ENCODE results near the gene LYPD5. TPM values are rescaled to one million over a fixed set of nuclear protein-coding genes. Genes with fewer than 3 reads are reported as not detected.

Gene LYPD5
- total RNA-seq, 2 experiments from 2014 or later, result 0.40 to 0.58 TPM

DNA sequence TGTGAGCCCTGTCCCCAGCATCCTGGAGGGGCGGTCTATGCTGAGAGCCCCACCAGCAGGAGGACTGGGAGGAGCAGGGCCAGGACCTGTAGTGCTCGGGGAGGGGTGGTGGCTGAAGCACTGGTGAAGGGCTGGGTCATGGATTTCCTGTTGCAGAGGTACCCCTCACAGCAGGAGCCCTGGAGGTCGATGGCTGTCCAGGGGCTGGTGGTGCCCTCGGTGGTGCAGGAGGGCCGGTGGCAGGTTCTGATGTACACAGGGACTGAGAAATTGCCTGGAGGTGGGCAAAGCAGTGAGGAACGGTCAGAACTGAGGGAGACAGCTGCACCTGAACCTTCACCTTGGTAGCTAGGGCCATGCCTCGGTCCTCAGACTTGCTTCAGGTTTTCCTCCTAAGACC, 4.7 kb downstream of the LYPD5 start:
- ATAC-seq (no peak), DNase-seq (no peak)
- H3K9me3 Mint-ChIP-seq (ENCODE audit: low read depth), result no peaks in the 10 kb centered on the region
- peaks cover 8% of the 10 kb centered on the region for H3K4me1 Mint-ChIP-seq
- peaks cover 12% of the 10 kb centered on the region for H3K27me3 Mint-ChIP-seq
- CTCF ChIA-PET, result interaction anchor here (1.4 to 2.4 kb wide), 3 partner anchors 12 to 52 kb away, joined by 5 to 7 read pairs (median 6); no protein-coding TSS in a partner anchor
- H3K4me3 Mint-ChIP-seq, result peak overlapping the region; percentile 70
- H3K36me3 Mint-ChIP-seq, result no peaks in the 10 kb centered on the region
- no peak overlapping the region for H3K27ac Mint-ChIP-seq

DNA sequence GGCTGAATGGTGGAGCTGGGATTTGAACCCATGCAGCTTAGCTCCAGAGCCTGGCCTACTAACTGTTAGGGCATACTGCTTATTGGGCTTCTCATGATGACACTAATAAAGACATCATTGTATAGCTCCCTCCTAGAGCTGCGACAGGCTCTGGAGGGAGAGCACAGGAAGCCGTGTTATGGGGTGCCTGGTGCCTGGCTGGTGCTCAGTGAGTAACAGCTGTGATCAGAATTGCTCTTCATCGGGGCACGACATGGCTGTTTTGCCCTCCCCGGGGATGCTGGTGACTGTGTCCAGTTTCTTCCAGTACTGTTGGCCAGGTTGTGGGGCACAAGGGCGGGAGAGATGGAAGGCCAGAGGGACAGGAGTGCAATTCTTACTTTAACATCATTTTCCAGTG, 5.1 kb downstream of the LYPD5 start:
- Mint-ChIP-seq H3K4me3 (no peak overlapping the region), H3K27ac (no peak overlapping the region), H3K36me3 (no peaks in the 10 kb centered on the region), H3K27me3 (peaks cover 12% of the 10 kb centered on the region), H3K4me1 (peaks cover 8% of the 10 kb centered on the region), H3K9me3 (ENCODE audit: low read depth) (no peaks in the 10 kb centered on the region)
- DNase-seq (no peak), ATAC-seq (no peak)
- CTCF ChIA-PET, result interaction anchor here (0.7 to 2.4 kb wide), 4 partner anchors 12 to 52 kb away, joined by 4 to 7 read pairs (median 6); partner anchors contain the start of gene KCNN4

DNA sequence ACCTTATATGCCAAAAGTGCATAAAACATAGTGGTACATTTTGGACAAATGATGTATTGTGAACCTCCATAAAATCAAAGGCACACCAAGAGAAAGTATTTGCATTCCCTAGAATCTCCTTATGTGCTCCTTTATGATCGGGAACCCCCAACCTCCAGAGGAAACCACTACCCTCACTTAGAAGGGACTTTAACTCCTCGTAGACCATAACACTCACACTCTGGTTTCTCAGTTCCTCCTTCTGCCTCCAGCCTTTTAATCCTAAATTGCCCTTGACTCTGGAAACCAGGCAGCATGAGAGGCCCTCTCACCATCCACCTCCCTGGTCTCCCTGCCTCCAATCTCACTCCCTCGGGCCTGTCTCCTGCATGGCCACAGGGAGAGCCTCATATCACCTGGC, 11.7 kb downstream of the LYPD5 start:
- Mint-ChIP-seq H3K27ac (no peak overlapping the region), H3K9me3 (ENCODE audit: low read depth) (no peaks in the 10 kb centered on the region), H3K27me3 (peaks cover 14% of the 10 kb centered on the region), H3K4me3 (no peak overlapping the region), H3K36me3 (no peaks in the 10 kb centered on the region), H3K4me1 (no peaks in the 10 kb centered on the region)
- no peak for DNase-seq
- CTCF ChIA-PET, result interaction anchor here (1.5 kb wide), 1 partner anchor 45 kb away, joined by 5 read pairs; no protein-coding TSS in a partner anchor
- no peak for ATAC-seq

DNA sequence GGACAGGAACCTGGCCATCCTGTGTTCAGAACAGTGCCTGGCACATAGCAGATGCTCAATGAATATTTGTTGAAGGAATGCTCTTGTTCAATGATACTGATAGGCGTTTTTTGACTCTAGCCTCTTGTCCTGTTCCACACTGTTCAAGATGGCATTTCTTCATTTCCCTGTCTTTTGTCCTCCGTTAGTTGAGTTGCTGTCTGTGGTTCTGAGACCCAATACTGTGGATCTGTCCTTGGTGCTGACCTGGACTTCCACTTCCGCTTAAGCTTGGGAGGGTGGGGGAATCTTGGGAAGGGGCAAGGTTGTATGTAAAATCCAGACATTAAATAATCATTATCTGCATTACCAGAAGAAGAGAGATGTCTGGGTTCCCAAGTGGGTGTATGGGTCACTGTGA, 13.2 kb downstream of the LYPD5 start:
- DNase-seq (no peak), ATAC-seq (no peak)
- Mint-ChIP-seq H3K4me3 (no peak overlapping the region), H3K9me3 (ENCODE audit: low read depth) (no peaks in the 10 kb centered on the region), H3K36me3 (no peaks in the 10 kb centered on the region), H3K27ac (no peak overlapping the region), H3K4me1 (peaks cover 12% of the 10 kb centered on the region), H3K27me3 (peaks cover 14% of the 10 kb centered on the region)
- CTCF ChIA-PET, result interaction anchor here (1.5 to 3.0 kb wide), 2 partner anchors 43 to 44 kb away, joined by 5 to 19 read pairs; no protein-coding TSS in a partner anchor

DNA sequence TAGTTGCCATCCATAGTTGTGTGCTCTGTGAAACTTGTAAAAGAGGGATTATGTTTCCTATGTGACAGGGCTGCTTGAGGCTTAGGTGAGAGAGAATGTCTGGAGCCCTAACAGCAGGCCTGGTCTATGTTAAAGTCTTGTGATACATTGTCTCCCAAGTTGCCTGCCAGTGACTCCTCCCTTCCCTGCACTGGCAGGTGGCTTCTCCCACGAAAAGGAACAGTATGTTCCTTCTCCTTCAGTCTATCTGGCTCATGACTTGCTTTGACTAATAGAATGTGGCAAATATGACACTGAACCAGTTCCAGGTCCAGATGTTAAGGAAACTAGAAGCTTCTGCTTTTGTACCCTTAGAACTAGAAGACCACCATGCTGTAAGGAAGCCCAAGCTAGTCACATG, 15.6 kb downstream of the LYPD5 start:
- DNase-seq, result no peak
- peaks cover 3% of the 10 kb centered on the region for H3K36me3 Mint-ChIP-seq
- peaks cover 7% of the 10 kb centered on the region for H3K27me3 Mint-ChIP-seq
- H3K27ac Mint-ChIP-seq, result no peak overlapping the region
- H3K4me1 Mint-ChIP-seq, result peaks cover 34% of the 10 kb centered on the region
- H3K4me3 Mint-ChIP-seq, result no peak overlapping the region
- no peaks in the 10 kb centered on the region for H3K9me3 Mint-ChIP-seq (ENCODE audit: low read depth)
- no peak for ATAC-seq
- CTCF ChIA-PET, result interaction anchor here (0.7 to 3.0 kb wide), 6 partner anchors 21 to 88 kb away, joined by 3 to 19 read pairs (median 4); partner anchors contain the start of gene SMG9

DNA sequence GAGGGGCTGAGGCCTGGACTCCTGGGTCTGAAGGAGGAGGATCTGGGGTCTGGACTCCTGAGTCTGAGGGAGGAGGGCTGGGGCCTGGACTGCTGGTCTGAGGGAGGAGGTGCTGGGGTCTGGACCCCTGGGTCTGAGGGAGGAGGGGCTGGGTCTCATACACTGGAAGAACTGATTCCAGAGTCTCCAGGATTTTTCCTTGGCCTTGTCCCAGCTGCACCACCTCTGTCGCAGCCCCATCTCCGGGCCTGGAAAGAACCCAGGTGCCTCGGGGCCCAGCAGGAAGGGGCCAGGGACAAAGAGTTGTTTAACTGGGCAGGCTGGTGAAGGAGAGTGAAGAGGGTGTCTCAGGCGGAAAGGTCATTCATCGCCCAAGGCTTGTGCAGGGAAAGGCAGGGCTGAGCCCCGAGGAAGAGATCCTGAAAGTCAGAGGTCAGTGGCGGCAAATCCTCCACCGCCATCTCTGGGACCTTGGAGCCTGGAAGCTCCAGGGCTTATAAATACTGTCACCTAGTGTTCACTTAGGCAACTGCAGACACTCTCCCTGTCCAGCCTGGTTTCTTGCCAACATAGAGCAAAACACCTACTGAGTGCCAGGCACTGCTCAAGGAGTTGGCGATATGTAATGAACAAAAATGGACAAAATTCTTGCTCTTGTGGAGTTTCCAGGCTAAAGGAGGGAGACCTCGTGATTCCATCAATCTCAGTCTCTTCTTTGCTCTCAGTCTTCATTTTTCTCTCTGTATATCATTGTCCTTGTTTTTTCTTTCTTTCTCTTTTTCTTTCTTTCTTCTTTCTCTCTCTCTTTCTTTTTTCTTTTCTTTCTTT, 17.1 kb downstream of the LYPD5 start:
- ATAC-seq (peak; percentile 46), DNase-seq (peak; percentile 76)
- Mint-ChIP-seq H3K27ac (peak overlapping the region; percentile 87), H3K4me3 (peak overlapping the region; percentile 25), H3K36me3 (peaks cover 3% of the 10 kb centered on the region), H3K9me3 (ENCODE audit: low read depth) (no peaks in the 10 kb centered on the region), H3K4me1 (peaks cover 41% of the 10 kb centered on the region), H3K27me3 (peaks cover 7% of the 10 kb centered on the region)
- CTCF ChIA-PET, result interaction anchor here (0.6 to 2.3 kb wide), 21 partner anchors 12 to 338 kb away, joined by 3 to 68 read pairs (median 3); partner anchors contain the start of genes PLAUR and SMG9

DNA sequence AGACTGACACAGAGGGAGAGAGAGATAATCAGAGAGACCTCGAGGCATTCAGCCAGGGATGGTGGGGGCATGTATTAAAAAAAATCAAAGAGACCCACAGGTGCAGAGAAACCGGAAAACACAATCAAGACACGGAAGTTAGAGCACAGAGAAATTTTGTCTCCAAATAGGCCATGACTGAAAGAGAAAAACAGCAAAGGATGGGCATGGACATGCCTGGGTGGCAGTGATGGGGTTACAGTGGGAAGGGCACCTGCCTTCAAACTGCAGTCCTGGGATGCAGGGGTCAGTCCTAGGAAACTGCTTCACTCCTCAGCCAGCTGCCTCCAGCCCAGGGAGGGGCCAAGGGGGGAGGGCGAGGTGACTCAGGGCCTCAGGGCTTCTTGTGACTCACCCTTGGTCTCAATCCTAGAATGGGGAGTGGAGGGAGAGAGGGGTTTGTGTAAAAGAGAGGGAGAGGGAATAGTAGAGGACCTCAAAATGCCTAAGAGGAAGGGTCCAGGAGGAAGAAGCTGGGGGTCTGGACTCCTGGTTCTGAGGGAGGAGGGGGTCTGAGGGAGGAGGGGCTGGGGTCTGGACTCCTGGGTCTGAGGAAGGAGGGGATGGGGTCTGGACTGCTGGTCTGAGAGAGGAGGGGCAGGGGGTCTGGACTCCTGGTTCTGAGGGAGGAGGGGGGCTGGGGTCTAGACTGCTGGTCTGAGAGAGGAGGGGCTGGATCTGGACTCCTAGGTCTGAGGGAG, 17.8 kb downstream of the LYPD5 start:
- peaks cover 5% of the 10 kb centered on the region for H3K27me3 Mint-ChIP-seq
- DNase-seq (peak; percentile 79), ATAC-seq (peak; percentile 25)
- CTCF ChIA-PET, result interaction anchor here (0.6 to 2.3 kb wide), 20 partner anchors 13 to 311 kb away, joined by 3 to 68 read pairs (median 4); partner anchors contain the start of genes PLAUR and SMG9
- no peaks in the 10 kb centered on the region for H3K9me3 Mint-ChIP-seq (ENCODE audit: low read depth)
- peaks cover 49% of the 10 kb centered on the region for H3K4me1 Mint-ChIP-seq
- H3K4me3 Mint-ChIP-seq, result peak overlapping the region; percentile 57
- H3K27ac Mint-ChIP-seq, result peak overlapping the region; percentile 87
- peaks cover 3% of the 10 kb centered on the region for H3K36me3 Mint-ChIP-seq

DNA sequence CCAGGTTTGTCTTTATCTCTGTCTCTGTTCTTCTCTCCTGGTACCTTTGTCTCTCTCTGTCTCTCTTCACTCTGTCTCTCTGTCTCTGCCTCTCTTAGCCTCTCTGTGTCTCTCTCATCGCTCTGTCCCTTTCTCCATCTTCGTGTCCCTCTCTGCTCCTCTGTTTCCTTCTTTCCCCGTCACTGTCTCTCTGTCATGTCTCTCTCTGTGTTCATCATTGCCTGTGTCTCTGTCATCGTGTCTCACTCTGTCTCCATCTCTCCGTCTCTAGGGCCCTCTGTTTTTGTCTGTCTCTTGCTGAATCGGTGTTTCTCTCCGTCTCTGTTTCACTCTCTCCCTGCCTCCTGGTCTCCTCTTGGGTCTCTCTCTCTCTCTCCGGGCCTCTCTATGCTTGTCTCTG, 18.6 kb downstream of the LYPD5 start:
- no peaks in the 10 kb centered on the region for H3K9me3 Mint-ChIP-seq (ENCODE audit: low read depth)
- H3K4me1 Mint-ChIP-seq, result peaks cover 56% of the 10 kb centered on the region
- no peak for ATAC-seq
- peaks cover 3% of the 10 kb centered on the region for H3K36me3 Mint-ChIP-seq
- no peak for DNase-seq
- H3K4me3 Mint-ChIP-seq, result peak overlapping the region; percentile 57
- H3K27me3 Mint-ChIP-seq, result no peaks in the 10 kb centered on the region
- H3K27ac Mint-ChIP-seq, result peak overlapping the region; percentile 87
- CTCF ChIA-PET, result interaction anchor here (2.3 kb wide), 1 partner anchor 39 kb away, joined by 68 read pairs; no protein-coding TSS in a partner anchor

DNA sequence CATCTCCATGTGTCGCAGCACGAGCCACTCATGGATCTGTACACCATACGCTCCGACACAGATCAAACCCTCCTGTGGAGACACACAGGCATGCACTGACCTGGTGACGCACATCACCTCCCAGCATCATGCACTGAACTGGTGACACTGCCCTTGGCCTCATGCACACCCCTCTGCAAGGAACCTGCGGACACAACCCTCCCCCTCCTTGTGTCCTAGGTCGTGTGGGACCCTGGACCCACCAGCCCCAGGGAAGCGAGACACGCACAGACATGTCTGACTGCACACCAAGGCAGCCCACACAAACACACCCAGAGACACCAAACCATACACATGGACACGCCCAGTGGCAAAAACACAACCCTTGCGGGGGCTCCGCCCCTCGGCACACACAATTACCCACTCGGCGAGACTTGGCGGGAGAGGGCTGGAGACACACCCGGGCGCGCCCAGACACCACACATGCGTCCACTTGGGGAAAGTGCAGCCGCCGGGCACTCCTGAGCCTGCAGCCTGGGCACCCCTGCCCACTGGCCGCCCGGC, 19.5 kb downstream of the LYPD5 start:
- peaks cover 5% of the 10 kb centered on the region for H3K36me3 Mint-ChIP-seq
- H3K9me3 Mint-ChIP-seq (ENCODE audit: low read depth), result no peaks in the 10 kb centered on the region
- peak overlapping the region; percentile 87 for H3K27ac Mint-ChIP-seq
- no peaks in the 10 kb centered on the region for H3K27me3 Mint-ChIP-seq
- H3K4me3 Mint-ChIP-seq, result peak overlapping the region; percentile 74
- ATAC-seq, result no peak
- CTCF ChIA-PET, result interaction anchor here (5.5 to 9.5 kb wide), 2 partner anchors 17 to 29 kb away, joined by 56 to 145 read pairs; partner anchors contain the start of gene SMG9
- DNase-seq, result peak; percentile 57
- peaks cover 65% of the 10 kb centered on the region for H3K4me1 Mint-ChIP-seq

DNA sequence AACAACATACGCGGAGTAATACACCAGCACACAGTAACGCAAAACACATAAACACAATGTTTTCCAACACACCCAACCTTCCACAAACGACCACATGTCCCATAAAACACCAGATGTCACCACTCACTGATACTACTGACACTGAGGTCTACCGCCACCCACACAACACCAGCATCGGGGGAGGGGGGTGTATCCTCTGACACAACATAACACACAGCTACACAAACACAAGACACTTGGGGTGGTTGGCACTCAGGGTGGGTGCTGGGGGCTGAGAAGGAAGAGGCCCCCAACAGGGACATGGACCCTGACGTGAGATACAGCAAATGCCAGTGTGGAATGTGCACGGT, 20.0 kb downstream of the LYPD5 start:
- peak overlapping the region; percentile 74 for H3K4me3 Mint-ChIP-seq
- peaks cover 68% of the 10 kb centered on the region for H3K4me1 Mint-ChIP-seq
- DNase-seq (peak; percentile 45), ATAC-seq (no peak)
- peaks cover 5% of the 10 kb centered on the region for H3K36me3 Mint-ChIP-seq
- H3K27ac Mint-ChIP-seq, result peak overlapping the region; percentile 87
- CTCF ChIA-PET, result interaction anchor here (2.0 to 9.5 kb wide), 4 partner anchors 16 to 114 kb away, joined by 8 to 145 read pairs (median 44); partner anchors contain the start of gene SMG9
- no peaks in the 10 kb centered on the region for H3K9me3 Mint-ChIP-seq (ENCODE audit: low read depth)
- H3K27me3 Mint-ChIP-seq, result no peaks in the 10 kb centered on the region

DNA sequence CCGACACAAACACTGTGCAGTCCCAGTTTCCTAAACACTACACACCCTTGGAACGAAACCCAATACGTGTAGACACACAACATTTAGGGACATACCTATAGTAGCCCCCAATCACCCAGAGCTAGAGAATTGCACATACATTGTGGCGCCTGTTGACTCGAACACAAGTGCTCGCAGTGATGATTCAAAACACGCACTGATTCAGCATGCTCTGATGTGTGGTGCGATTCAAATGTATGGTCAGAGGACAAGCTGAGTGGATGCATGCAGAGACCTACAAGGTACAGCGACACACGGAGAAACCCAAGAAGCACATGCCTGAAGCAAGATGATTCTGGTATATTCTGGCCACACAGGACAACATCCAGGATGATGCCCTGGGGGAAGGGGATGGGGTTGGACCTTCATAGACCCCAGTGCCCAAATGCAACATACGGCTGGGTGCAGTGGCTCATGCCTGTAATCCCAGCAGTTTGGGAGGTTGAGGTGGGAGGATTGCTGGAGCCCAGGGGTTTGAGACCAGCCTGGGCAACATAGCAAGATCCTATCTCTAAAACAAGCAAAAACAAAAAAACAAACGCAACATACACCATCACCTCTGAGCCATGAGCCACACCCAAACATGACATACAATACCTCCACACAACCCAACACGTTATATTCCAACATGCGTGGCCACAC, 20.5 kb downstream of the LYPD5 start:
- ATAC-seq, result peak; percentile 18
- CTCF ChIA-PET, result interaction anchor here (1.4 to 9.5 kb wide), 6 partner anchors 15 to 113 kb away, joined by 4 to 145 read pairs (median 20); partner anchors contain the start of gene SMG9
- Mint-ChIP-seq H3K4me3 (peak overlapping the region; percentile 74), H3K36me3 (peaks cover 9% of the 10 kb centered on the region), H3K27me3 (no peaks in the 10 kb centered on the region), H3K27ac (peak overlapping the region; percentile 87), H3K4me1 (peaks cover 73% of the 10 kb centered on the region), H3K9me3 (ENCODE audit: low read depth) (no peaks in the 10 kb centered on the region)
- peak; percentile 70 for DNase-seq

DNA sequence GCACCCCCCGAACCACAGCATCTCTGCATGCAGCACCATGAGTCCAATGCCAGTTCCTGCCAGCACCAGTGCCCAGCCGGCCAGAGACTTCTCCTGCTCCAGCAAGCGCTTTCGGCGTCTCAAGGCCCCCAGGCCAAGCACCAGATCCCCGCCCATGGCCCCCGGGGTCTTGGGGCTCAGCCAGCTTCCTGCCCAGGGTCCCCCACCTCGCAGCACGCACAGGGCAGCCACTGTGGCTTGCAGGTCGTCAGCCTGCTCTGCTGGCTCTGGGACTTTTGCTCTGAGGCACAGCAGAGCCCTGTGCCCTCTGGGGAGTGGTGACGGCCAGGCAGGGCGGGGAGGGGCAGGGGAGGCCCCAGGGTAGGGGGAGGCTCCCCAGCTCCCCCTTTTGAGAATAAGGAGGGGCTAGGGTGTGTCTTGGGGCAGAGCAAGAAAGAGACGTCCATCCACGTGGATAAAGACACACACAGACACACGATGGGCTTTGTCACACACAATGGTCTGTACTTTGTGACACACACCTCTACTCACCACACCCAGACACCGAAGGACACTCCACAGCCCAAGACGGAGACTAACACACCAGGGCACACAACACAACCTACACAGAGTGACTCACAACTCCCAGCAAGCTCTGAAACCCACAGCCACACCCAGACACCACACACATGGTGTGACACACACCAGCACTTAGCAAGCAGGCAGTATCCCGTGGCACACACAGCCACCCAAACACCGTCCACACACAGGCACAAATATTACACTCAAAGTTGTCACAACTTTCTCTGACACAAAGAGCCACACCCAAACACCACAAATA, 21.3 kb downstream of the LYPD5 start, which contains the start of gene KCNN4:
KCNN4 (minus strand) TSS at position 268 of the 820 bp plus-strand sequence; CDS start at position 156, 112 bp downstream.
- Mint-ChIP-seq H3K27me3 (no peaks in the 10 kb centered on the region), H3K9me3 (ENCODE audit: low read depth) (no peaks in the 10 kb centered on the region), H3K4me1 (peaks cover 81% of the 10 kb centered on the region), H3K27ac (peak within 1 kb of the TSS; percentile 87), H3K4me3 (peak within 1 kb of the TSS; percentile 74), H3K36me3 (peaks cover 9% of the 10 kb centered on the region)
- DNase-seq (peak; percentile 89), ATAC-seq (peak; percentile 70)
- CTCF ChIA-PET, result interaction anchor here (1.2 to 9.5 kb wide), 7 partner anchors 9 to 112 kb away, joined by 3 to 145 read pairs (median 8); partner anchors contain the start of gene SMG9

Measured in activated CD8-positive, alpha-beta memory T cell treated with anti-CD3 and anti-CD28 coated beads, Interleukin-2, amount 10 ng/mL, durations not matched to agents 7 days and 5 days (primary cell).